Calu3 (cell line): Measurements from ENCODE around the gene BCAN. TPM values are rescaled to one million over a fixed set of nuclear protein-coding genes. Genes with fewer than 3 reads are reported as not detected.

Experiments
- BruUV-seq: library from RNA; stranded (reverse); fragments of 400-500 nt; replicated peaks from 2 replicates; lab custom pipeline; 2021; lab: Mats Ljungman, UMichigan
- CTCF ChIA-PET: fragments of 300-600 bp; sonication (Branson Sonifier 250); formaldehyde crosslinking; loops from one replicate; lab custom pipeline; 2022; ENCODE audit warnings: antibody characterized with exemption; lab: Charles Lee
- DNase-seq: peaks from one replicate; pipeline ENCODE4 v3.0.0; 2022
- H3K27ac Mint-ChIP-seq: one replicate; pipeline ENCODE4 v1.8.0; 2022; ENCODE audit warnings: mixed read lengths; ENCODE audit not compliant: unreplicated experiment
- H3K27me3 Mint-ChIP-seq: one replicate; pipeline ENCODE4 v1.8.0; 2022; ENCODE audit warnings: mixed read lengths; ENCODE audit not compliant: unreplicated experiment
- H3K36me3 Mint-ChIP-seq: one replicate; pipeline ENCODE4 v1.8.0; 2022; ENCODE audit warnings: mild to moderate bottlenecking, moderate library complexity, mixed read lengths; ENCODE audit not compliant: insufficient read depth, unreplicated experiment
- H3K4me1 Mint-ChIP-seq: one replicate; pipeline ENCODE4 v1.8.0; 2022; ENCODE audit warnings: mild to moderate bottlenecking, low read depth, mixed read lengths; ENCODE audit not compliant: unreplicated experiment
- H3K4me3 Mint-ChIP-seq: one replicate; pipeline ENCODE4 v1.8.0; 2022; ENCODE audit warnings: mild to moderate bottlenecking, low read depth, moderate library complexity, mixed read lengths; ENCODE audit not compliant: unreplicated experiment
- H3K9me3 Mint-ChIP-seq: one replicate; pipeline ENCODE4 v1.8.0; 2022; ENCODE audit warnings: low read depth, mixed read lengths; ENCODE audit not compliant: unreplicated experiment
- CTCF ChIP-seq: fragments of 200-600 bp; IDR thresholded peaks from one replicate; pipeline ENCODE4 v1.8.0; 2022; ENCODE audit warnings: antibody characterized with exemption; ENCODE audit not compliant: unreplicated experiment
- intact Hi-C: fragments of 100-400 bp; cut with micrococcal nuclease; formaldehyde crosslinking; loops from one replicate; pipeline ENCODE4 v1.10.0; 2022; ENCODE audit not compliant: unreplicated experiment
- total RNA-seq: library from RNA; stranded (reverse); gene quantifications from 2 replicates; pipeline ENCODE4 v1.2.3, GENCODE V29; 2022

BCAN gene
- total RNA-seq, 1 experiment from 2014 or later: not detected

DNA sequence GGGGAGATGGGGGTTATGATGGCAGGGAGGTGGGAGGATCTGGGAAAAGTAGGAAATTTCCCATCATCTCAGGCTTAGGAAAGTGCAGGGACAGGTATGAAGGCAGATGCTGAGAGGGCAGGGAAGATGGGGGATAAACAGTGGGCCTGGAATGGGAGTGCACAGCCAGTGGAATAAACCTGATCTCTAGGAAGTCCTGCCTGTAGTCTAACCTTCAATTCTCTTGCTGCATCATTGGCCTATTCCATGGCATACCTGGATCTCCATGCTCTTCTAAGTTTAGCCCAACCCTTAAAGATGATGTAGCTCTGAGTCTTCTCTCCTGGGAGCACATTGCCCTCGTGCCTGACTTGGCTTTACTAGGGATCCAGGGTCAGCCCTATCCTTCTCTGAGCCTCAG is 2.7 kb downstream of the BCAN start:
- Mint-ChIP-seq H3K4me1 (no peaks in the 10 kb centered on the region), H3K27ac (no peak overlapping the region), H3K4me3 (no peak overlapping the region), H3K27me3 (no peaks in the 10 kb centered on the region), H3K9me3 (no peaks in the 10 kb centered on the region), H3K36me3 (peaks cover 76% of the 10 kb centered on the region)
- TF ChIP-seq CTCF: no peak
- no TSS peak for BruUV-seq
- intact Hi-C loops: no loop called here
- CTCF ChIA-PET: no interaction called here
- DNase-seq: no peak

DNA sequence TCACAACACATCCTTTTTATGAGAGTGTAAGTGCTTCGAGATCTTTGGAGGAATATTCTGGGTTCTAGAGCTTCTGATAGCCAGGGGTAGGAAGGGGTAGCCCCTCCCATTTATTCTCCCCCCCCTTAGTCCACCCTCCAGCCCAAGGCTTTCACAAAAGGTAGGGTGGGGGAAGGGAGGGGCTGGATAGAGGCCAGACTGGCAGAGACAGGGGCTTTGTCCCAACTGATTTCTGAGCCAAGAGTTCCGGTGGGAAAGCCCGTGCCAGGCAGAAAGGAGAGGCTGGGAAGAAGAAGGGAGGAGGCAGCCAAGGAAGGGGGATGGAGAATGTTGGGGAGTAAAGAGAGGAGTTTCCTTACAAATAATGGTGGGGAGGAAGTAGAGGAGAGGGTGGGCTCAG is 3.1 kb downstream of the BCAN start:
- Mint-ChIP-seq H3K27ac (no peak overlapping the region), H3K27me3 (no peaks in the 10 kb centered on the region), H3K9me3 (no peaks in the 10 kb centered on the region), H3K36me3 (peaks cover 75% of the 10 kb centered on the region), H3K4me3 (no peak overlapping the region), H3K4me1 (no peaks in the 10 kb centered on the region)
- CTCF ChIA-PET: no interaction called here
- no peak for TF ChIP-seq CTCF
- BruUV-seq: no TSS peak
- intact Hi-C loops: no loop called here
- no peak for DNase-seq

- intact Hi-C loops: no loop called here
- CTCF ChIA-PET: interaction anchor here (0.6 kb wide), 1 partner anchor 23 kb away, joined by 3 read pairs; no protein-coding TSS in a partner anchor
- Mint-ChIP-seq H3K27ac (peak overlapping the region; percentile 11), H3K27me3 (no peaks in the 10 kb centered on the region), H3K9me3 (no peaks in the 10 kb centered on the region), H3K4me3 (no peak overlapping the region), H3K4me1 (no peaks in the 10 kb centered on the region), H3K36me3 (peaks cover 69% of the 10 kb centered on the region)
- no peak for DNase-seq
- no peak for TF ChIP-seq CTCF
- BruUV-seq: no TSS peak
These were observed 3.7 kb downstream of the BCAN start for GRCh38 chr1:156645666-156646065.

DNA sequence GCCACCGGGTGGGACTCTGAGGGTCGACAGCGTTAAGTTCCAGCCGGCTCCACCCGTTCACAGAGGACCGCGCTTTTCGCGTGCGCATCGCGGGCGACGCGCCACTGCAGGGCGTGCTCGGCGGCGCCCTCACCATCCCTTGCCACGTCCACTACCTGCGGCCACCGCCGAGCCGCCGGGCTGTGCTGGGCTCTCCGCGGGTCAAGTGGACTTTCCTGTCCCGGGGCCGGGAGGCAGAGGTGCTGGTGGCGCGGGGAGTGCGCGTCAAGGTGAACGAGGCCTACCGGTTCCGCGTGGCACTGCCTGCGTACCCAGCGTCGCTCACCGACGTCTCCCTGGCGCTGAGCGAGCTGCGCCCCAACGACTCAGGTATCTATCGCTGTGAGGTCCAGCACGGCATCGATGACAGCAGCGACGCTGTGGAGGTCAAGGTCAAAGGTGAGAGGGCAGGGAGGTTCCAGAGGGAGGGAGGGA is 4.9 kb downstream of the BCAN start:
- no peaks in the 10 kb centered on the region for H3K4me1 Mint-ChIP-seq
- intact Hi-C loops: no loop called here
- H3K36me3 Mint-ChIP-seq: peaks cover 58% of the 10 kb centered on the region
- TF ChIP-seq CTCF: no peak
- DNase-seq: no peak
- no peak overlapping the region for H3K4me3 Mint-ChIP-seq
- no peaks in the 10 kb centered on the region for H3K27me3 Mint-ChIP-seq
- CTCF ChIA-PET: no interaction called here
- BruUV-seq: no TSS peak
- no peaks in the 10 kb centered on the region for H3K9me3 Mint-ChIP-seq
- H3K27ac Mint-ChIP-seq: no peak overlapping the region
